ENCODE results near the gene CA11.

CA11 gene

DNA sequence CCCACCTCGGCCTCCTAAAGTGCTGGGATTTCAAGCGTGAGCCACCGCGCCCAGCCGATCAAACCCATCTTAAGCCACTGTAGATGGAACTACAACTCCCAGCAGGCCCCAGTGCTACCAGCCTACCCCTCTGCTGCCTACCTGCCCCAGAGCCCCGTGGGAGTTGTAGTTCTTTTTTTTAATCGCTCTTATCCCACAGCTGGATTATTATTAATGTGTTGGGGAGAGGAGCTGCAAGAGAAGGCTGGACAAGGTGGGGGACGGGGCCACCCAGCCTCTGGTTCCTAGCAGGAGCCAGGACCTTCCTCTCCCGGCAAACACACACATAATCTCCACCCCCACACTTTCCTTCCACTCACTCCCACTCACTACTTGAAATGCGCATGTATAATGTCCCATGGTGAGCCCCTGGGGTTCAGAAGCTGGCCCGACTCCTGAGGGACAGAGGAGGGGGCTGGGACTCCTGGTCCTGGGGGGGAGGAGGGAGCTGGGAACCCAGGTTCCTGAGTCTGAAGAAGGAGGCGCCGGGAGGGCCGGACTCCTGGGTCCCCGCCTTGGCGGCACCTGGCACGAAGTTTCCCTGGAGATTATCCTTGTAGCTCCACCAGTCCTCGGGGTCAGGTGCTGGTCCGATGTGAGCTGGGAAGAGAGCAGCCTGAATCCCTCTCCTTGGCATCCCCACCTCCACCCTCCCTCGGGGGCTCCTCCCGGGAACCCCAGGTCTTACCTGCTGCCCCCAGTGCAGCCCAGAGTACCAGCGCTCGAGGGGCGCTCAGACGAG is 958 bp downstream of the CA11 start:
- Histone ChIP-seq H3K4me3 (ENCODE audit: insufficient read depth, low read depth, low read length) (peak overlapping the region; percentile 57), H3K9me3 (ENCODE audit: control insufficient read depth, low read length) (no peaks in the 10 kb centered on the region), H3K27ac (ENCODE audit: insufficient read depth, low read depth, low read length, poor library complexity, severe bottlenecking) (peak overlapping the region; percentile 89), H3K4me1 (ENCODE audit: control insufficient read depth, insufficient read depth, low read length) (peaks cover 4% of the 10 kb centered on the region), H3K27me3 (ENCODE audit: control insufficient read depth, insufficient read depth, low read length, poor library complexity, severe bottlenecking) (no peaks in the 10 kb centered on the region), H3K36me3 (ENCODE audit: control insufficient read depth, insufficient read depth, low read length) (no peaks in the 10 kb centered on the region)
- WGBS, 2 experiments, result 0 to 1% methylated on average over 23 to 25 of the region's 25 CpGs

- WGBS, 2 experiments, result 45 to 62% methylated on average over 4 of the region's 4 CpGs
- Histone ChIP-seq H3K27ac (ENCODE audit: insufficient read depth, low read depth, low read length, poor library complexity, severe bottlenecking) (no peak overlapping the region), H3K4me1 (ENCODE audit: control insufficient read depth, insufficient read depth, low read length) (peaks cover 4% of the 10 kb centered on the region), H3K9me3 (ENCODE audit: control insufficient read depth, low read length) (no peaks in the 10 kb centered on the region), H3K36me3 (ENCODE audit: control insufficient read depth, insufficient read depth, low read length) (no peaks in the 10 kb centered on the region), H3K4me3 (ENCODE audit: insufficient read depth, low read depth, low read length) (peak overlapping the region; percentile 57), H3K27me3 (ENCODE audit: control insufficient read depth, insufficient read depth, low read length, poor library complexity, severe bottlenecking) (no peaks in the 10 kb centered on the region)
Observed at GRCh38 chr19:48644355-48644754, 1.6 kb downstream of the CA11 start.

- H3K4me1 ChIP-seq (ENCODE audit: control insufficient read depth, insufficient read depth, low read length), result peaks cover 11% of the 10 kb centered on the region
- 94 to 95% methylated on average over 5 of the region's 5 CpGs for WGBS, 2 experiments
- H3K4me3 ChIP-seq (ENCODE audit: insufficient read depth, low read depth, low read length), result no peak overlapping the region
- no peaks in the 10 kb centered on the region for H3K27me3 ChIP-seq (ENCODE audit: control insufficient read depth, insufficient read depth, low read length, poor library complexity, severe bottlenecking)
- no peaks in the 10 kb centered on the region for H3K9me3 ChIP-seq (ENCODE audit: control insufficient read depth, low read length)
- H3K36me3 ChIP-seq (ENCODE audit: control insufficient read depth, insufficient read depth, low read length), result no peaks in the 10 kb centered on the region
- H3K27ac ChIP-seq (ENCODE audit: insufficient read depth, low read depth, low read length, poor library complexity, severe bottlenecking), result no peak overlapping the region
Observed at GRCh38 chr19:48642862-48643261, 3.1 kb downstream of the CA11 start.

DNA sequence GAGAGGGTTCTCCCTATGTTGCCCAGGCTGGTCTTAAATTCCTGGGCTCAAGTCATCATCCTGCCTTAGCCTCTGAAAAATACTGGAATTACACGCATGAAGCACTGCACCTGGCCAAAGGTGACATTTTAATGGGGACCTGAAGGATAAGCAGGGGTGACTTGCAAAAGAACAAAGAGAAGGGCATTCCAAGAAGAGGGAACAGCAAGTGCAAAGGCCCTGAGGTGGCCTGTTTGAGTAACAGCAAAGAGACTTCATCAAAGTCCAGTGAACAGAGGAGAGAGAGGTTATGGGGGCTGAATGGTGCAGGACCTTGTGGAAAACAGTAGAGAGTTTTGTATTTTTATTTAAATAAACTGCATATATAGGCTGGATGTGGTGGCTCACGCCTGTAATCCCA is 4.1 kb downstream of the CA11 start:
- no peaks in the 10 kb centered on the region for H3K27me3 ChIP-seq (ENCODE audit: control insufficient read depth, insufficient read depth, low read length, poor library complexity, severe bottlenecking)
- WGBS, 2 experiments, result 91 to 98% methylated on average over 2 of the region's 2 CpGs
- no peaks in the 10 kb centered on the region for H3K9me3 ChIP-seq (ENCODE audit: control insufficient read depth, low read length)
- H3K4me1 ChIP-seq (ENCODE audit: control insufficient read depth, insufficient read depth, low read length), result peaks cover 11% of the 10 kb centered on the region
- no peak overlapping the region for H3K27ac ChIP-seq (ENCODE audit: insufficient read depth, low read depth, low read length, poor library complexity, severe bottlenecking)
- no peaks in the 10 kb centered on the region for H3K36me3 ChIP-seq (ENCODE audit: control insufficient read depth, insufficient read depth, low read length)
- H3K4me3 ChIP-seq (ENCODE audit: insufficient read depth, low read depth, low read length), result no peak overlapping the region

GRCh38 chr19:48639483-48640375 is 6.3 kb downstream of the CA11 start:
- Histone ChIP-seq H3K27ac (ENCODE audit: insufficient read depth, low read depth, low read length, poor library complexity, severe bottlenecking) (no peak overlapping the region), H3K4me1 (ENCODE audit: control insufficient read depth, insufficient read depth, low read length) (peaks cover 16% of the 10 kb centered on the region), H3K4me3 (ENCODE audit: insufficient read depth, low read depth, low read length) (no peak overlapping the region), H3K27me3 (ENCODE audit: control insufficient read depth, insufficient read depth, low read length, poor library complexity, severe bottlenecking) (peaks cover 10% of the 10 kb centered on the region), H3K36me3 (ENCODE audit: control insufficient read depth, insufficient read depth, low read length) (no peaks in the 10 kb centered on the region), H3K9me3 (ENCODE audit: control insufficient read depth, low read length) (no peaks in the 10 kb centered on the region)
- 89% methylated on average over 33 of the region's 33 CpGs for WGBS, 2 experiments

GRCh38 chr19:48638831-48639381 is 7.1 kb downstream of the CA11 start:
- H3K27me3 ChIP-seq (ENCODE audit: control insufficient read depth, insufficient read depth, low read length, poor library complexity, severe bottlenecking), result peaks cover 10% of the 10 kb centered on the region
- no peaks in the 10 kb centered on the region for H3K9me3 ChIP-seq (ENCODE audit: control insufficient read depth, low read length)
- WGBS, 2 experiments, result 87 to 89% methylated on average over 16 of the region's 16 CpGs
- no peaks in the 10 kb centered on the region for H3K36me3 ChIP-seq (ENCODE audit: control insufficient read depth, insufficient read depth, low read length)
- H3K27ac ChIP-seq (ENCODE audit: insufficient read depth, low read depth, low read length, poor library complexity, severe bottlenecking), result peak overlapping the region; percentile 67
- H3K4me1 ChIP-seq (ENCODE audit: control insufficient read depth, insufficient read depth, low read length), result peaks cover 13% of the 10 kb centered on the region
- peak overlapping the region; percentile 3 for H3K4me3 ChIP-seq (ENCODE audit: insufficient read depth, low read depth, low read length)

DNA sequence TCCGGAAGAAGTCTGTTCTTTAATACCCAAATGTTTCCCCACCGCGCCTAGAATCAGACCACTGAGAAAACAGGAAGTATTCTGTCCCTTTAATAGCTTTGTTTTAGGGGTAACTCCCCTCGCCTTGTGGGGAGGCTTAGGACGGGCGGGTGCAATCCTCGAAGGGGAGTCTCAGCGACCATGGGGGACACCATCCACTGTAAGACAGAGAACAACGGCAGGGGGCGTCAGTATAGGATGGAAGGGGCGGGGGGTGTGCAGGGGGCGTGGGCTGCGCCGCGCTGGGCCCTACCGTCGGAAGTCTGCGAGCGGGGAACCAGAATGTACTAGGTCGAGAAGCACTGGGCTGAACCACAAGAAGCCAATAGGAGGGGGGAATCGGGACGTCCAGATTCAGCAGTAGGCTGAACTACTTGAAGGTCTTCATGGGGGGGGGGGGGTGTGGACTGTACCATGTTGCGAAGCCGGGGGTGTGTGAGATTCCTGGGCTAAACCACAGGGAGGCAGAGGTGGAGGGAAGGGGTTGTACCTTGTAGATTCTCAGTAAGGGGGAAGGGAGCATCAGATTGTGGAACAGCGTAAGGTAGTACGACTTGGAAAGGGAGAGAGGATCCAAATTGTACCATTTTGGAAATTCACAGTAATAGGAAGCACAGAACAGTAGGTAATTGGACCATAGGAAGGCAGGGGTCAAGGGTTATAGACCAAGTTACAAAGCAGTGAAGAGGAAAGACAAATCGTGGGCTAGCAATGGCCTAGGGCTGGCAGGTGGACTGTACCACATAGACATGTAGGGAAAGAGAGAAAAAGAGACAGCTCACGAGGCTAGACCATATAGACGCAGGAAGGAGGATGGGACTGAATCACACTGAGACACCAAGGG is 7.8 kb downstream of the CA11 start:
- Histone ChIP-seq H3K27me3 (ENCODE audit: control insufficient read depth, insufficient read depth, low read length, poor library complexity, severe bottlenecking) (peaks cover 10% of the 10 kb centered on the region), H3K9me3 (ENCODE audit: control insufficient read depth, low read length) (no peaks in the 10 kb centered on the region), H3K4me3 (ENCODE audit: insufficient read depth, low read depth, low read length) (peak overlapping the region; percentile 38), H3K27ac (ENCODE audit: insufficient read depth, low read depth, low read length, poor library complexity, severe bottlenecking) (peak overlapping the region; percentile 95), H3K36me3 (ENCODE audit: control insufficient read depth, insufficient read depth, low read length) (no peaks in the 10 kb centered on the region), H3K4me1 (ENCODE audit: control insufficient read depth, insufficient read depth, low read length) (peaks cover 13% of the 10 kb centered on the region)
- WGBS, 2 experiments, result 13% methylated on average over 29 of the region's 29 CpGs

GRCh38 chr19:48637449-48637947 is 8.5 kb downstream of the CA11 start:
- Histone ChIP-seq H3K4me1 (ENCODE audit: control insufficient read depth, insufficient read depth, low read length) (peaks cover 13% of the 10 kb centered on the region), H3K4me3 (ENCODE audit: insufficient read depth, low read depth, low read length) (peak overlapping the region; percentile 75), H3K27ac (ENCODE audit: insufficient read depth, low read depth, low read length, poor library complexity, severe bottlenecking) (peak overlapping the region; percentile 95), H3K9me3 (ENCODE audit: control insufficient read depth, low read length) (no peaks in the 10 kb centered on the region), H3K36me3 (ENCODE audit: control insufficient read depth, insufficient read depth, low read length) (no peaks in the 10 kb centered on the region), H3K27me3 (ENCODE audit: control insufficient read depth, insufficient read depth, low read length, poor library complexity, severe bottlenecking) (peaks cover 10% of the 10 kb centered on the region)
- 0% methylated on average over 38 of the region's 38 CpGs for WGBS, 2 experiments

DNA sequence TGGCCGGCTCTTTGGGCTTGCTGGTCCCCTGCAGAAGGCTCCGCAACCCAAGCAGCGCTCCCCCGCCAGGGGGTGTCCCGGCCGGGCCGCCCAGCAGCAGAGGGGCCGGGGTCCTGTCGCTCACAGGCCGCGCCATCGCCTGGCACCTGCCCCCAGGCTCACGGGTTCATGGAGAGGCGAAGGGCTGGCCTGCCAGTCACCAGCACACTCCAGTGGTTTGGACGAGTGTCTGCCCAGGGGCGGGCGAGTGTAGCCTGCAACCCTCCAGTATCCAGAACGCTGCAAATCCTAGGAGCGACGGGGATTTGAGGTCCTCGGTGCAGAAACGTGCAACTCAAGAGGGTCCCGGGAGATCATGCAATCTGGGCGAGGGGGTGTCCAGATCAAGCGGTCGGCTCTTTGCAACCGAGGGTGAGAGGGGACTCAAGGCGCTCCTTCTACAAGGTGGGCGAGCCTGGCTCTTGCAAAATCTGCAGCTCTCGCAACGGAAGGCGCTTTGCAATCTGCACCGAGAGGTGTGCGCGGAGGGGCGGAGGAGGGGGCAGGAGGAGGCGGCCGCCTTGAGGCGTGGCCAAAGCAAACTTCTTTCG is 9.0 kb downstream of the CA11 start, which contains the start of gene DBP:
TSS of gene DBP (minus strand) at position 521 of the 590 bp plus-strand sequence. CDS start at position 136, 385 bp downstream.
- Histone ChIP-seq H3K27me3 (ENCODE audit: control insufficient read depth, insufficient read depth, low read length, poor library complexity, severe bottlenecking) (peaks cover 10% of the 10 kb centered on the region), H3K36me3 (ENCODE audit: control insufficient read depth, insufficient read depth, low read length) (no peaks in the 10 kb centered on the region), H3K4me3 (ENCODE audit: insufficient read depth, low read depth, low read length) (peak within 1 kb of the TSS; percentile 75), H3K4me1 (ENCODE audit: control insufficient read depth, insufficient read depth, low read length) (peaks cover 13% of the 10 kb centered on the region), H3K9me3 (ENCODE audit: control insufficient read depth, low read length) (no peaks in the 10 kb centered on the region), H3K27ac (ENCODE audit: insufficient read depth, low read depth, low read length, poor library complexity, severe bottlenecking) (peak within 1 kb of the TSS; percentile 95)
- WGBS, 2 experiments, result 1% methylated on average over 40 of the region's 40 CpGs
